ENCODE results near the gene ZNF20. TPM values are rescaled to one million over a fixed set of nuclear protein-coding genes. Genes with fewer than 3 reads are reported as not detected.
A peak's percentile ranks its signal among the peaks of the same experiment; 100 is the strongest.

ZNF20 gene
- total and polyA plus RNA-seq, 5 donors from 2014 or later, result 2.4 to 4.8 (median 3.0) TPM

DNA sequence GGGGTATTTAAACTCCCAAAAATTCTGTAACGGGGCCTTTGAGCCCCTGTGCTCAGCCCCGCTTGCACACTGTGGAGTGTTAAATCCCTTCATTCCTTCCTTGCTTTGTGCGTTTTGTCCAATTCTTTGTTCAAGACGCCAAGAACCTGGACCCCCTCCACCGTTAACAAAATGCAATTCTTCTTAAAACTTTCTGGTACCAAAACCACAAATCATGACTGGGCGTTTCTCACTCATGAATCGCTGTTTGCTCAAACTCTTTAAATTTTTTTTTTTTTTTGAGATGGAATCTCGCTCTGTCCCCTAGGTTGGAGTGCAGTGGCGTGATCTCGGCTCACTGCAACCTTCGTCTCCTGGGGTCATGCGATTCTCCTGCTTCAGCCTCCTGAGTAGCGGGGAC, 881 bp downstream of the ZNF20 start:
- no peaks in the 10 kb centered on the region for H3K27me3 Mint-ChIP-seq
- Histone ChIP-seq H3K9me3 (ENCODE audit: control insufficient read depth in 2 of 2, low read length in 2 of 2) (peaks cover 4 to 15% of the 10 kb centered on the region in 2 experiments), H3K27me3 (ENCODE audit: control insufficient read depth, insufficient read depth, low read length) (no peaks in the 10 kb centered on the region), H3K4me1 (ENCODE audit: control insufficient read depth, insufficient read depth, low read length, poor library complexity, severe bottlenecking) (peaks cover 26% of the 10 kb centered on the region), H3K27ac (ENCODE audit: insufficient read depth, low read length, poor library complexity, severe bottlenecking) (no peak overlapping the region), H3K4me3 (ENCODE audit: low read depth, low read length) (peak overlapping the region; percentile 86), H3K36me3 (ENCODE audit: control insufficient read depth, insufficient read depth, low read length) (peaks cover 19% of the 10 kb centered on the region)
- peak overlapping the region in 2 of 3 donors; percentile 36 to 59 for H3K27ac Mint-ChIP-seq
- peak overlapping the region; percentile 88 to 95 (median 92) for H3K4me3 Mint-ChIP-seq
- peaks cover 0 to 16% (median 0%) of the 10 kb centered on the region in 7 donors for H3K9me3 Mint-ChIP-seq
- DNase-seq (no peak), ATAC-seq (ENCODE audit: low read depth in 2 of 2) (no peak)
- H3K36me3 Mint-ChIP-seq, result peaks cover 16% of the 10 kb centered on the region
- peaks cover 17 to 42% (median 31%) of the 10 kb centered on the region in 4 donors for H3K4me1 Mint-ChIP-seq

DNA sequence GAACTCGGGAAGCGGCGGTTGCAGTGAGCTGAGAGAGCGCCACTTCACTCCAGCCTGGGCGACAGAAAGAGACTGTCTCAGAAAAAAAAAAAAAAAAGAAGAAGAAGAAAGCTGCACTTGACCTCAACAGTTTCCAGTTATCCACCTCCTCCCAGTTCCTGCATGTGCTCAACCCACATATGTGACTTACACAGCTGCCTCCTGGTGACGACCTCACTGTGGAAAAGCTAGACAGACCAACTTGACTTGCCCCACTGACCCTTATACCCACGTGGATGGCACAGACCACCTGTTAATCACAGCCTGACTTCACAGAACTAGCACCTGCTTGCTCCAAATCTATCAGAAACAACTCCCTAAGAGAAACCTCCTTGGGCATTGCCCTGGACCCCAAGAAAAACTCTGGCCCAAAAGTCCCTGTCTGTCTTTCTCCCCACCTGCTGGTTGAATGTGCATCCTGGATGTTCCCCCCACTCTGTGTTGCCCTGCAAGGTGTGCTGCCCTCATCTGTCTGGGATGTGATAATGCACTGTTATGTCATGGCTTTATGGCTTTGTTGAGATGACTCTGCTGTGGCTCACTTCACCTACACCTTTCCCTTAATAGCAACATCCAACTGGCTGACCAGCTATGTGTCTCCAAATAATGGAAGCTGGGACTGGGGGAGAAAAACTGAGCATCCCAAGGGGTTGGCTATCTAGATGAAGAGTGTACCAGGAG, 2.8 kb downstream of the ZNF20 start:
- peaks cover 17 to 41% (median 31%) of the 10 kb centered on the region in 4 donors for H3K4me1 Mint-ChIP-seq
- Histone ChIP-seq H3K9me3 (ENCODE audit: control insufficient read depth in 2 of 2, low read length in 2 of 2) (peaks cover 19 to 33% of the 10 kb centered on the region in 2 experiments), H3K27ac (ENCODE audit: insufficient read depth, low read length, poor library complexity, severe bottlenecking) (no peak overlapping the region), H3K4me3 (ENCODE audit: low read depth, low read length) (no peak overlapping the region), H3K4me1 (ENCODE audit: control insufficient read depth, insufficient read depth, low read length, poor library complexity, severe bottlenecking) (peaks cover 26% of the 10 kb centered on the region), H3K36me3 (ENCODE audit: control insufficient read depth, insufficient read depth, low read length) (peaks cover 38% of the 10 kb centered on the region), H3K27me3 (ENCODE audit: control insufficient read depth, insufficient read depth, low read length) (no peaks in the 10 kb centered on the region)
- H3K27me3 Mint-ChIP-seq, result no peaks in the 10 kb centered on the region
- peaks cover 0 to 24% (median 6%) of the 10 kb centered on the region in 7 donors for H3K9me3 Mint-ChIP-seq
- ATAC-seq (ENCODE audit: low read depth in 2 of 2), result peak in 1 of 2 donors; percentile 51
- peak in 1 of 3 donors; percentile 29 for DNase-seq
- peak overlapping the region; percentile 53 to 79 (median 63) for H3K4me3 Mint-ChIP-seq
- H3K27ac Mint-ChIP-seq, result peak overlapping the region in 2 of 3 donors; percentile 1 to 51
- peaks cover 31% of the 10 kb centered on the region for H3K36me3 Mint-ChIP-seq

DNA sequence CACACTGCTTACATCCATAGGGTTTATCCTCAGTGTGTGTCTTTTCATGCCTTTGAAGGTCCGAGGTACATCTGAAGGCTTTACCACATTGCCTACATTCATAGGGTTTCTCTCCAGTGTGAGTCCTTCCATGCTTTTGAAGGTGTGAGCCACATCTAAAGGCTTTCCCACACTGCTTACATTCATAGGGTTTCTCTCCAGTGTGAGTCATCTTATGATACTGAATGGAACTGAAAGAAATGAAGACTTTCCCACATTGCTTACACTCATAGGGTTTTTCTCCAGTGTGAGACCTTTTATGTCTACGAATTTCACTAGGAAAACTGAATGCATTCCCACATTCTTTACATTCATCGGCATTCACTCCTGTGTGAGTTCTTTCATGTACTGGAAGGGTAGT, 7.1 kb downstream of the ZNF20 start:
- Mint-ChIP-seq H3K4me3 (no peak overlapping the region), H3K9me3 (peaks cover 0 to 48% (median 16%) of the 10 kb centered on the region in 7 donors), H3K27me3 (no peaks in the 10 kb centered on the region), H3K27ac (no peak overlapping the region), H3K36me3 (peaks cover 40% of the 10 kb centered on the region), H3K4me1 (peaks cover 4 to 9% (median 6%) of the 10 kb centered on the region in 4 donors)
- no peak overlapping the region for H3K27ac ChIP-seq (ENCODE audit: insufficient read depth, low read length, poor library complexity, severe bottlenecking)
- peaks cover 41% of the 10 kb centered on the region for H3K36me3 ChIP-seq (ENCODE audit: control insufficient read depth, insufficient read depth, low read length)
- ATAC-seq (ENCODE audit: low read depth in 2 of 2) (no peak), DNase-seq (no peak)
- peaks cover 39 to 67% of the 10 kb centered on the region in 2 experiments for H3K9me3 ChIP-seq (ENCODE audit: control insufficient read depth in 2 of 2, low read length in 2 of 2)
- H3K27me3 ChIP-seq (ENCODE audit: control insufficient read depth, insufficient read depth, low read length), result no peaks in the 10 kb centered on the region
- no peak overlapping the region for H3K4me3 ChIP-seq (ENCODE audit: low read depth, low read length)
- H3K4me1 ChIP-seq (ENCODE audit: control insufficient read depth, insufficient read depth, low read length, poor library complexity, severe bottlenecking), result no peaks in the 10 kb centered on the region

DNA sequence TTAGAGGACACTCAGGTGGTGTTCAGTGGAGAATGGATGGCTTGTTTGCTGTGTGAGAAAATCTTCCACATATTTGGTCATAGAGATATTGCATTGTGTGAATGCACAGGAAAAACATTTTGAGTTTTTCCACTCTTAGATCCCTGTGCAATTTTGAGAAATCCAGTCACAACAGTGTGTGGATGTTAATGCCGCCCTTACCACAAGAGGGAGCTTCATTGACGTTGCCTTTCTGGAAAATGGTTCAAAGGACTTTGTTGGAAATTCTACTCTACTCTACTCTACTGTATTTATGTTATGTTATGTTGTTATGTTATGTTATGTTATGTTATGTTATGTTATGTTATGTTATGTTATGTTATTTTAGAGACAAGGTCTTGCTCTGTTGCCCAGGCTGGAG, 13.4 kb downstream of the ZNF20 start:
- H3K27me3 ChIP-seq (ENCODE audit: control insufficient read depth, insufficient read depth, low read length), result no peaks in the 10 kb centered on the region
- H3K27ac ChIP-seq (ENCODE audit: insufficient read depth, low read length, poor library complexity, severe bottlenecking), result no peak overlapping the region
- Mint-ChIP-seq H3K4me1 (no peaks in the 10 kb centered on the region), H3K27me3 (no peaks in the 10 kb centered on the region), H3K4me3 (no peak overlapping the region), H3K27ac (no peak overlapping the region), H3K9me3 (peaks cover 0 to 24% (median 7%) of the 10 kb centered on the region in 7 donors), H3K36me3 (peaks cover 7% of the 10 kb centered on the region)
- ATAC-seq (ENCODE audit: low read depth in 2 of 2) (no peak), DNase-seq (no peak)
- peaks cover 14 to 29% of the 10 kb centered on the region in 2 experiments for H3K9me3 ChIP-seq (ENCODE audit: control insufficient read depth in 2 of 2, low read length in 2 of 2)
- H3K36me3 ChIP-seq (ENCODE audit: control insufficient read depth, insufficient read depth, low read length), result no peaks in the 10 kb centered on the region
- no peaks in the 10 kb centered on the region for H3K4me1 ChIP-seq (ENCODE audit: control insufficient read depth, insufficient read depth, low read length, poor library complexity, severe bottlenecking)
- H3K4me3 ChIP-seq (ENCODE audit: low read depth, low read length), result no peak overlapping the region

DNA sequence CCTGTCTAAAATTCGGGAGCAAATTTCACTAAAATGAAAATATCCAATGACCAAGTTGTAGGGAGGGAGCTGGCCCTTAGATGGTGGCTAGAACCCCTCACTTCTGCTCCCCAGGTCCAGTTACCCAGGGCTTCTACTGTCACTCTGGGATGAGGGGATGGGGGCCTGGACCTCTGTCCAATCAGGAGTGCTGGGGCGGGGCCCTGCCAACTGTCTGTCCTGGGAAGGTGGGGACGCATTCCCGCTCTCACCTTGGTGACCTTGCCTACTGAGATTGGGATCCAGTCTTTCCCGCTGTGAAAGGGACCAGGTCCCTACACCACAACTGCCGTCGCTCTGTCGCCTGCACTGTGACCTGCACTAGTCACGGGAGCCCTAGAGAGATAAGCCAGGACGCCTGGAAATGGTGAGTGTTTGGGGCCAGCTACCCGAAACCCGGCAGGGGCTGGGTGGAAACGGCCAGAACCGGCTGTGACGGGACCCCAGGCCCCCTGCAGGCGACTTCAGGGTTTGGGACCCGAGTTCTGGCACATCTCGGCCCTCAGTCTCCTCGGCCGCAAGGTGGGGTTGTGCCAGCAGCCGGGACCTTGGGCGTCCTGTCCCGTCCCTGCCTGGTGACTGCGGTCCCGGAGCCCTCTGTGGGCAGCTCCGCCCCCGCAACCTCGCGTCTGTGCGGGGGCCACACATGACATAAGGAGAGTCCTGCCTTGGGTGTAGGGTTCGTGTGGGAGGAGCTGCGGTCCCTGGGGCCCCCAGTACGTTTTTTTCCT, 22.8 kb downstream of the ZNF20 start:
- ATAC-seq (ENCODE audit: low read depth in 2 of 2) (no peak), DNase-seq (no peak)
- Histone ChIP-seq H3K4me1 (ENCODE audit: control insufficient read depth, insufficient read depth, low read length, poor library complexity, severe bottlenecking) (no peaks in the 10 kb centered on the region), H3K27ac (ENCODE audit: insufficient read depth, low read length, poor library complexity, severe bottlenecking) (no peak overlapping the region), H3K27me3 (ENCODE audit: control insufficient read depth, insufficient read depth, low read length) (no peaks in the 10 kb centered on the region), H3K4me3 (ENCODE audit: low read depth, low read length) (no peak overlapping the region), H3K36me3 (ENCODE audit: control insufficient read depth, insufficient read depth, low read length) (no peaks in the 10 kb centered on the region), H3K9me3 (ENCODE audit: control insufficient read depth in 2 of 2, low read length in 2 of 2) (peaks cover 12 to 19% of the 10 kb centered on the region in 2 experiments)
- H3K4me1 Mint-ChIP-seq, result peaks cover 0 to 2% (median 0%) of the 10 kb centered on the region in 4 donors
- no peak overlapping the region for H3K27ac Mint-ChIP-seq
- H3K9me3 Mint-ChIP-seq, result peaks cover 0 to 23% (median 4%) of the 10 kb centered on the region in 7 donors
- no peaks in the 10 kb centered on the region for H3K27me3 Mint-ChIP-seq
- H3K36me3 Mint-ChIP-seq, result no peaks in the 10 kb centered on the region
- no peak overlapping the region for H3K4me3 Mint-ChIP-seq

DNA sequence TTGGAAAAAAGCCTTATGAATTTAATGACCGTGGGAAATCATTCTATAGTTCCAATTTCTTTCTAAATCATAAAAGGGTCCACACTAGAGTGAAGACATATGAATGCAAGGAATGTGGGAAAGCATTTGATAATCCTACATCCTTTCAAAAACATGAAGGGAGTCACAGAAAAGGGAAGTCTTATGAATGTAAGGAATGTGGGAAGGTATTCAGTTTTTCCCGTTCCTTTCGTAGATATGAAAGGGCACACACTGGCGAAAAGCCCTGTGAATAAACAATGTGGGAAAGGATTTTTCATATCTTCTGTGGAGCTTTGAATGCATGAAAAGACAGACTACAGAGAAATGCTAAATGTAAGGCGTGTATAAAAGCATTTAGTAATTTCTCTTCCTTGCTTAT, 27.0 kb downstream of the ZNF20 start:
- no peaks in the 10 kb centered on the region for H3K27me3 ChIP-seq (ENCODE audit: control insufficient read depth, insufficient read depth, low read length)
- H3K9me3 ChIP-seq (ENCODE audit: control insufficient read depth in 2 of 2, low read length in 2 of 2), result peaks cover 21 to 30% of the 10 kb centered on the region in 2 experiments
- Mint-ChIP-seq H3K27me3 (no peaks in the 10 kb centered on the region), H3K36me3 (no peaks in the 10 kb centered on the region), H3K27ac (no peak overlapping the region), H3K4me1 (no peaks in the 10 kb centered on the region), H3K4me3 (no peak overlapping the region), H3K9me3 (peaks cover 0 to 32% (median 0%) of the 10 kb centered on the region in 7 donors)
- no peaks in the 10 kb centered on the region for H3K36me3 ChIP-seq (ENCODE audit: control insufficient read depth, insufficient read depth, low read length)
- no peak overlapping the region for H3K4me3 ChIP-seq (ENCODE audit: low read depth, low read length)
- H3K4me1 ChIP-seq (ENCODE audit: control insufficient read depth, insufficient read depth, low read length, poor library complexity, severe bottlenecking), result no peaks in the 10 kb centered on the region
- ATAC-seq (ENCODE audit: low read depth in 2 of 2) (no peak), DNase-seq (no peak)
- H3K27ac ChIP-seq (ENCODE audit: insufficient read depth, low read length, poor library complexity, severe bottlenecking), result no peak overlapping the region

DNA sequence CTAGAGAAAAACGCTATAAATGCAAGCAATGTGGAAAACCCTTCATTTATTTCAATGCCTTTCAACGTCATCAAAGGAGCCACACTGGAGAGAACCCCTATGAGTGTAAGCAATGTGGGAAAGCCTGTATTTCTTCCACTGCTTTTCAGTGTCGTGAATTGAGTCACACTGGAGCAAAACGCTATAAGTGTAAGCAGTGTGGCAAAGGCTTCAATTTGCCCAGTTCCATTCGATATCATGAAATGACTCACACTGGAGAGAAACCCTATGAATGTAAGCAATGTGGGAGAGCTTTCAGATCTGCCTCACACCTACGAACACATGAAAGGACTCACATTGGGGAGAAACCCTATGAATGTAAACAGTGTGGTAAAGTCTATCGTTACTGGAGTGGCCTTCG, 27.4 kb downstream of the ZNF20 start:
- no peak overlapping the region for H3K27ac ChIP-seq (ENCODE audit: insufficient read depth, low read length, poor library complexity, severe bottlenecking)
- Mint-ChIP-seq H3K36me3 (no peaks in the 10 kb centered on the region), H3K9me3 (peaks cover 0 to 32% (median 0%) of the 10 kb centered on the region in 7 donors), H3K4me1 (no peaks in the 10 kb centered on the region), H3K27me3 (no peaks in the 10 kb centered on the region), H3K4me3 (no peak overlapping the region), H3K27ac (no peak overlapping the region)
- no peaks in the 10 kb centered on the region for H3K27me3 ChIP-seq (ENCODE audit: control insufficient read depth, insufficient read depth, low read length)
- ATAC-seq (ENCODE audit: low read depth in 2 of 2) (no peak), DNase-seq (no peak)
- no peaks in the 10 kb centered on the region for H3K4me1 ChIP-seq (ENCODE audit: control insufficient read depth, insufficient read depth, low read length, poor library complexity, severe bottlenecking)
- H3K9me3 ChIP-seq (ENCODE audit: control insufficient read depth in 2 of 2, low read length in 2 of 2), result peaks cover 21 to 30% of the 10 kb centered on the region in 2 experiments
- H3K36me3 ChIP-seq (ENCODE audit: control insufficient read depth, insufficient read depth, low read length), result no peaks in the 10 kb centered on the region
- H3K4me3 ChIP-seq (ENCODE audit: low read depth, low read length), result no peak overlapping the region
